D341Med (cell line): ENCODE data around the gene RTN1.

ENCODE experiments used
- DNase-seq: peaks from one replicate; pipeline ENCODE4 v3.0.0; 2012; ENCODE audit warnings: low spot score

Gene RTN1

GRCh38 chr14:59629444-59630287 is 240.9 kb downstream of the RTN1 start:
- no peak for DNase-seq

GRCh38 chr14:59627011-59627520 is 243.5 kb downstream of the RTN1 start:
- DNase-seq: no peak

- DNase-seq: no peak
Measured at GRCh38 chr14:59622631-59623030, 247.9 kb downstream of the RTN1 start.

GRCh38 chr14:59619061-59619460 is 251.5 kb downstream of the RTN1 start:
- no peak for DNase-seq

GRCh38 chr14:59601056-59601455 is 269.5 kb downstream of the RTN1 start:
- no peak for DNase-seq

- DNase-seq: no peak
Measured at GRCh38 chr14:59600211-59600945, 270.2 kb downstream of the RTN1 start.

GRCh38 chr14:59595071-59595470 is 275.5 kb downstream of the RTN1 start:
- DNase-seq: no peak

GRCh38 chr14:59591641-59592370 is 278.8 kb downstream of the RTN1 start:
- DNase-seq: no peak

GRCh38 chr14:59588101-59588500 is 282.5 kb downstream of the RTN1 start:
- DNase-seq: no peak

- DNase-seq: no peak
Measured at GRCh38 chr14:59585891-59586554, 284.6 kb downstream of the RTN1 start.

GRCh38 chr14:59583755-59584154 is 286.8 kb downstream of the RTN1 start:
- DNase-seq: peak; percentile 39

GRCh38 chr14:59582845-59583509 is 287.6 kb downstream of the RTN1 start:
- DNase-seq: peak; percentile 73

GRCh38 chr14:59582161-59582560 is 288.4 kb downstream of the RTN1 start:
- peak; percentile 34 for DNase-seq

GRCh38 chr14:59580911-59581310 is 289.7 kb downstream of the RTN1 start:
- DNase-seq: no peak

- DNase-seq: peak; percentile 88
Measured at GRCh38 chr14:59576332-59577294, 294.0 kb downstream of the RTN1 start, which contains the start of gene CCDC175. Gene CCDC175, minus strand, starts transcription at chr14:59576812. Its CDS starts 37 bp downstream, at chr14:59576775.

- DNase-seq: no peak
Measured at GRCh38 chr14:59570122-59570521, 300.5 kb downstream of the RTN1 start.

- no peak for DNase-seq
Measured at GRCh38 chr14:59566725-59567124, 303.9 kb downstream of the RTN1 start.

GRCh38 chr14:59566296-59566695 is 304.3 kb downstream of the RTN1 start:
- no peak for DNase-seq

- DNase-seq: no peak
Measured at GRCh38 chr14:59565087-59565486, 305.5 kb downstream of the RTN1 start.

- DNase-seq: no peak
Measured at GRCh38 chr14:59564366-59564765, 306.2 kb downstream of the RTN1 start.
